Neural cell (in vitro differentiated cells): ENCODE measurements around the gene SDK2. TPM values are rescaled to one million over a fixed set of nuclear protein-coding genes. Genes with fewer than 3 reads are reported as not detected.

Source experiments
- H2AFZ ChIP-seq: fragments of 200-600, 300-800 bp; sonication (generic), shearing (Covaris generic); 2 replicates; pipeline ENCODE4 v1.6.0; 2014; ENCODE audit warnings: low read depth, mild to moderate bottlenecking, antibody characterized with exemption, low read length, moderate library complexity
- H3F3A ChIP-seq: fragments of 200-600 bp; shearing (Covaris generic); 2 replicates; pipeline ENCODE4 v1.6.1; 2016; ENCODE audit warnings: mild to moderate bottlenecking, moderate library complexity, mixed read lengths, antibody characterized with exemption, low read length; ENCODE audit not compliant: insufficient read depth, poor library complexity, severe bottlenecking
- H3K27ac ChIP-seq: fragments of 200-600, 300-800 bp; sonication (generic), shearing (Covaris generic); 2 replicates; pipeline ENCODE4 v1.5.1; 2014; ENCODE audit warnings: mild to moderate bottlenecking, low read length, moderate library complexity
- H3K27me3 ChIP-seq: fragments of 300-800, 200-600 bp; sonication (generic), shearing (Covaris generic); 2 replicates; pipeline ENCODE4 v1.6.0; 2014; ENCODE audit warnings: mild to moderate bottlenecking, low read depth, low read length, moderate library complexity; ENCODE audit not compliant: insufficient read depth
- H3K36me3 ChIP-seq: fragments of 300-800, 200-600 bp; sonication (generic), shearing (Covaris generic); 2 replicates; pipeline ENCODE4 v1.5.1; 2014; ENCODE audit warnings: mild to moderate bottlenecking, antibody characterized with exemption, low read length, moderate library complexity; ENCODE audit not compliant: insufficient read depth
- H3K4me2 ChIP-seq: fragments of 300-800, 200-600 bp; sonication (generic), shearing (Covaris generic); 2 replicates; pipeline ENCODE4 v1.6.0; 2014; ENCODE audit warnings: mild to moderate bottlenecking, low read length
- H3K4me3 ChIP-seq: fragments of 300-800, 200-600 bp; sonication (generic), shearing (Covaris generic); 2 replicates; pipeline ENCODE4 v1.5.1; 2014; ENCODE audit warnings: mild to moderate bottlenecking, low read length, moderate library complexity
- H3K79me2 ChIP-seq: fragments of 200-600 bp; shearing (Covaris generic); replicated peaks from 2 replicates; pipeline ENCODE4 v1.6.0; 2014; ENCODE audit warnings: mild to moderate bottlenecking, low read length, moderate library complexity; ENCODE audit not compliant: insufficient read depth
- H3K9ac ChIP-seq: fragments of 300-800, 200-600 bp; sonication (generic), shearing (Covaris generic); 2 replicates; pipeline ENCODE4 v1.6.1; 2016; ENCODE audit warnings: mild to moderate bottlenecking, low read length, mixed read lengths
- H3K9me2 ChIP-seq: fragments of 200-600 bp; shearing (Covaris generic); 2 replicates; pipeline ENCODE4 v1.6.1; 2016; ENCODE audit warnings: mild to moderate bottlenecking, low read length, mixed read lengths; ENCODE audit not compliant: insufficient read depth
- H3K9me3 ChIP-seq: fragments of 200-600, 300-800 bp; sonication (generic), shearing (Covaris generic); 2 replicates; pipeline ENCODE4 v1.6.1; 2016; ENCODE audit warnings: mild to moderate bottlenecking, mixed run types, low read length, moderate library complexity, mixed read lengths
- H4K20me1 ChIP-seq: fragments of 200-600 bp; shearing (Covaris generic); 2 replicates; pipeline ENCODE4 v1.6.1; 2016; ENCODE audit warnings: mild to moderate bottlenecking, mixed run types; ENCODE audit not compliant: insufficient read depth
- CTCF ChIP-seq: fragments of 450-650 bp; IDR thresholded peaks from 2 replicates; pipeline ENCODE4 v1.5.1; 2014; ENCODE audit warnings: antibody characterized with exemption, mild to moderate bottlenecking, moderate library complexity; ENCODE audit not compliant: poor library complexity, severe bottlenecking
- EP300 ChIP-seq: fragments of 450-650 bp; conservative IDR thresholded peaks from 2 replicates; pipeline ENCODE4 v1.6.1; 2014; ENCODE audit warnings: antibody characterized with exemption, mild to moderate bottlenecking, moderate library complexity; ENCODE audit not compliant: poor library complexity, severe bottlenecking
- EZH2 ChIP-seq: fragments of 200-600, 300-800 bp; shearing (Covaris generic), sonication (generic); IDR thresholded peaks from 2 replicates; pipeline ENCODE4 v1.6.1; 2014; ENCODE audit warnings: antibody characterized with exemption, low read length, borderline replicate concordance, mild to moderate bottlenecking; ENCODE audit not compliant: insufficient read depth, poor library complexity, severe bottlenecking
- MXI1 ChIP-seq: fragments of 450-650 bp; conservative IDR thresholded peaks from 2 replicates; pipeline ENCODE4 v1.6.1; 2014; ENCODE audit warnings: antibody characterized with exemption, mild to moderate bottlenecking; ENCODE audit not compliant: poor library complexity, severe bottlenecking
- POLR2AphosphoS5 ChIP-seq: IDR thresholded peaks from 2 replicates; pipeline ENCODE4 v1.6.1; 2012
- RAD21 ChIP-seq: fragments of 450-650 bp; conservative IDR thresholded peaks from 2 replicates; pipeline ENCODE4 v1.6.1; 2014; ENCODE audit warnings: antibody characterized with exemption, mild to moderate bottlenecking, moderate library complexity
- REST ChIP-seq: IDR thresholded peaks from 2 replicates; pipeline ENCODE4 v1.6.1; 2012; ENCODE audit warnings: borderline replicate concordance
- SMC3 ChIP-seq: fragments of 450-650 bp; conservative IDR thresholded peaks from 2 replicates; pipeline ENCODE4 v1.6.1; 2014; ENCODE audit warnings: antibody characterized with exemption, mild to moderate bottlenecking, moderate library complexity; ENCODE audit not compliant: poor library complexity
- TAF1 ChIP-seq: IDR thresholded peaks from 2 replicates; pipeline ENCODE4 v1.6.1; 2012; ENCODE audit warnings: low read depth
- polyA plus RNA-seq: library from polyadenylated mRNA; depleted of rRNA; stranded (reverse); fragments of >200 nt; gene quantifications from 2 replicates; pipeline ENCODE4 v1.2.3, GENCODE V29; 2014

The SDK2 gene
- polyA plus RNA-seq, 1 donor from 2014 or later: 0.73 TPM

GRCh38 chr17:73494950-73495349 is 149.3 kb downstream of the SDK2 start:
- Histone ChIP-seq H3K4me3 (no peak overlapping the region), H3K27ac (no peak overlapping the region), H3K4me2 (no peak overlapping the region), H4K20me1 (no peaks in the 10 kb centered on the region), H3K27me3 (no peaks in the 10 kb centered on the region), H3K9ac (peak overlapping the region; percentile 4), H2AFZ (no peak overlapping the region), H3K79me2 (no peaks in the 10 kb centered on the region), H3K9me3 (no peaks in the 10 kb centered on the region), H3K9me2 (no peaks in the 10 kb centered on the region), H3F3A (no peaks in the 10 kb centered on the region), H3K36me3 (no peaks in the 10 kb centered on the region)
- no peak for TF ChIP-seq TAF1
- TF ChIP-seq REST: no peak
- no peak for TF ChIP-seq MXI1
- no peak for TF ChIP-seq SMC3
- TF ChIP-seq RAD21: no peak
- TF ChIP-seq CTCF: no peak
- TF ChIP-seq EP300: no peak
- TF ChIP-seq EZH2: no peak
- no peak for TF ChIP-seq POLR2AphosphoS5

- H2AFZ ChIP-seq: no peak overlapping the region
- peak overlapping the region; percentile 33 for H3K27ac ChIP-seq
- H3K27me3 ChIP-seq: no peaks in the 10 kb centered on the region
- TF ChIP-seq TAF1 (no peak), MXI1 (no peak), RAD21 (no peak), REST (no peak), CTCF (no peak), EP300 (no peak)
- H3K9ac ChIP-seq: peak overlapping the region; percentile 4
- H3F3A ChIP-seq: no peaks in the 10 kb centered on the region
- H3K36me3 ChIP-seq: no peaks in the 10 kb centered on the region
- H3K4me2 ChIP-seq: no peak overlapping the region
- H3K79me2 ChIP-seq: no peaks in the 10 kb centered on the region
- peak overlapping the region; percentile 9 for H3K4me3 ChIP-seq
- no peaks in the 10 kb centered on the region for H3K9me2 ChIP-seq
- H3K9me3 ChIP-seq: no peaks in the 10 kb centered on the region
- no peaks in the 10 kb centered on the region for H4K20me1 ChIP-seq
These were observed 150.0 kb downstream of the SDK2 start for GRCh38 chr17:73493956-73494926.
